Inflammatory macrophage treated with lipopolysaccharide for 4 hours (primary cell): ENCODE results near the gene NDUFA8.
A peak's percentile ranks its signal among the peaks of the same experiment; 100 is the strongest.

Experiments
- DNase-seq: peaks from one replicate; pipeline ENCODE4 v3.0.0-alpha.2; 2020

The NDUFA8 gene

DNA sequence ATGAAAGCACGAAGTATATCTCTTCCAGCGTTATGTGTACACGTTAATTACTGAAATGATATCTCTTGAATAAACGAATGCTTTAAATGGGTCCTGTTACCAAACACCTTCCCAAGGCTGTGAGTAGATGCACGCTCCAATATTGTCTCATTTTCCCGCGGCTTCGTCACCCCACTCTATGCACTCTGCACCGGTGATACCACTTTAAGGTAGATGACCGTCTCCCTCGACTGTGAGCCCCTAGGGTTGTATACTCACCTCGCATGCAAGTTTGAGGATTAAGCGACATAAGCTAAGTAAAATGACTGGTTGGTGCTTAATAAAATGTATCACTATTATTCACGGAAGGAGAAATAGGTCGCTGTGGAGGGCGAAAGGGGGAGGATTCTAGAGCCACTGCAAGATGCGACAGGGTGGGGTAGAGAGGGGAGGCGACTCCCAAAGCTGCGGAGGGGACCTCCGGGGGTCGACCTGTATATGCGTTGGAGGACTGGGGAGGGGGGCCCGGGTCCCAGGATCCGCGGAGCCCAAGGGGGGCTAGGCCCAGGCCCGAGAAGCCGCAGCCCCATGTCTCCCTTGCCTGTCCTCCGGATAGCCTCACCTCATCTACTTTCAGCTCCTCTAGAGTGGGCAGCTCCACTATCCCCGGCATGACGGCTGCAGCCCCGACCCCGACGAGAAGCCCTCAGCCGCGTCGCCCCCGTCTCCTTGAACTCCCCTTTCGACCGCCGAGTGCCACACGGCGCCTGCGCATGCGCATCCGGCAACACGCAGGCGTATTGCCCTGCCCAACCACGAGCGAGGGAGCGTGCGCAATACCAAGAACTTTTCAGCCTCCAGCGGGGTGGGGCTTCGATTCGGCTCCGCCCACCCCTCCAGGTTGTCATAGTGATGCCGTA, at the start of gene NDUFA8, which contains the start of gene MORN5:
Gene NDUFA8, minus strand, starts transcription at position 754 of the 899 bp plus-strand sequence. Its CDS starts 102 bp downstream, at position 652.
Gene MORN5, plus strand, starts transcription at position 883 of the 899 bp plus-strand sequence. CDS start 65 bp downstream, outside the sequence.
- peak; percentile 98 for DNase-seq

DNA sequence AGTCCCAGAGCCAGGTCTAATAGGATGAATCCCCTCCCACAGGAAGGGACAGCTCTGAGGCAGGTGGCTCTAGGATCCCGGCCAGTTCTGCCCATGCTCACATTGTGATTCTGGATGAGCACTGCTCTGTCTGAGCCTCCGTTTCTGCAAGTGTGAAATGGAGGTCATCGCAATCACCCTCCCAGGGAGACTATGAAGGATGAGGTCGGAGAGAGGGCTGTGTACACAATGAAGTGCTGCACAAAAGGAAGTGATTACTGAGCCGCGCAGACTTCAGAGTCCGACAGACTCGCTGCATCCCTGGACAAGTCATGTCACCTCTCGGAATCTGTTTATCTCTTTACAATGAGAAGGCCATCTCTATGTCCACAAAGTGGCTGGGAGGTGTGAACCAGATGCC, 47.5 kb upstream of the NDUFA8 start:
- DNase-seq, result no peak

DNA sequence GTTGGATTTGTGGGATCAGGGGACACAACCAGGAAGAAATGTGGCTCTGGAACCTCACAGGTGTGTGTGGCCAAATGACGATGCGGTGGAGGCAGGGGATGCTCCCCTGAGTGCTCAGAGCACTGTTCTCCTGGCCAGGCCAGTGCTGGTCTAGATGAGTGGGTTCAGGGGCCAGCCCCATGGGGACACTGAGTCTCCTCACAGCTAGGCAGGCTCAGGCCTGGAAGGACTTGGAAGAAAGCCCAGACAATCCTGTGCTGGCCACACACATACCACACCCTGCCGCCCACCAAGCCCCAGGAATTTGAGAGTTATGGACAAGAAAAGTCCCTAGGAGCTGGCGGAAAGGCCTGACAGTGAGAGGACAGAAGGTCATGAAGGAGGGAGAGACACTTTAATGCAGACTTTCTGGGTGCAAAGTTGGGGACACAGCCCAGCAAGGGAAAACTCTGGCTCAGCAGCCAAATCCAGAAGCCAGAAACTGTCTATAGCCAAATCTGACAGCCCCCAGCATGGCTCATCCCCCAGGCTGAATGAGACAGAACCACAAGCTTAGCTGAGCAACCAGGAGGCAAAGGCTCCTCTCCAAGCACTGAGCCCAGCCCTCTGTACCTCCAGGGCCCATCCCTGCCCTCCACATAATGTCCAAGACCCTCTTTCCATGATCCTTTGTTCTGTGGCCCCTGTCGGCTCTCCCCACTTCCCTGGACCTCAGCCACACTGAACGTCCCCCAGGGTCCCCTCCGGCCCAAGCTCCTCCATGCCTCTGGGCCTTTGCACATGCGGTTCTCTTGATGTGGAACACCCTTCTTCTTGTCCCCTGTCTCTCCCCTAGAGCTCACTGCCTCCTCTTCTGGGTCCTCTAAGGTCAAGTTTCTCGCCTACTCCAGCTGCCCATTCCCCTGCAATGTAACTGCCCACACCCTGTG, 46.8 kb upstream of the NDUFA8 start:
- no peak for DNase-seq

DNA sequence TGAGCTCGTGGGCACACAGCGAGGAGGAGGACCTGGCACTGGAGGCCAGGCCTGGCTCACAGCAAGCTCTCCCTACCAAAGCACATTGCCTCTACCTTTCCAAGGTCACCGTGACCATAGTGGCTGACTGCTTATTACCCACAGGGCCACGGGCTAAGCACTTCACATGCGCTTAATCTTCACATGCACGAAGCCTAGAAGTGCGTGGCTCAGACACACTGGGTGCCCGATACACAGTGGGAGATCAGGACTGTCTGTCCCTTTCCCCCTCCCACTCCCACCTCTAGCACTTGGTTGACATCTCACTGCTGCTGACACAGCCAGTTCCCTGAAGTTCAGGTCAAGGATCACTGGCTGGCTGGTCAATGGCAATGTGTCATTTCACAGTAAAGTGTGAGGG, 45.6 kb upstream of the NDUFA8 start:
- DNase-seq, result no peak

DNA sequence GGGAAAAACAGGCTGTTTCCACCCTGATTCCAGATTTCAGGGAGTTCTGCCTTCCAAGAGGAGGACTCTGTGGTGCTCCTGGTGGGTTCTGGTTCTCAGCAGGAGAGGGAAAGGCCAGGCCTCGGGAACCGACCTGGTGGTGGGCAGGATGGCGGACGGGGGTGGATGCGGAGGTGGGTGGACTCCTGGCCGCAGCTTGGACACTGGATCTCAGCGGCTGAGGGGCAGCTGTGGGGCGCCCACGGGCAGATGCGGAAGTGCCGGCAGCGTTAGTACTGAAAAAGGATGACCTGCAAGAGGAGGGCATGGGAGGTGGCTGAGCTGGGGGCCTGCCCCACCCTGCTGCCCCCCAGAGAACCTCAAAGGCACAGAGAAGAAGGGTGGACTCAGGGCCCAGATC, 44.9 kb upstream of the NDUFA8 start:
- DNase-seq, result no peak

DNA sequence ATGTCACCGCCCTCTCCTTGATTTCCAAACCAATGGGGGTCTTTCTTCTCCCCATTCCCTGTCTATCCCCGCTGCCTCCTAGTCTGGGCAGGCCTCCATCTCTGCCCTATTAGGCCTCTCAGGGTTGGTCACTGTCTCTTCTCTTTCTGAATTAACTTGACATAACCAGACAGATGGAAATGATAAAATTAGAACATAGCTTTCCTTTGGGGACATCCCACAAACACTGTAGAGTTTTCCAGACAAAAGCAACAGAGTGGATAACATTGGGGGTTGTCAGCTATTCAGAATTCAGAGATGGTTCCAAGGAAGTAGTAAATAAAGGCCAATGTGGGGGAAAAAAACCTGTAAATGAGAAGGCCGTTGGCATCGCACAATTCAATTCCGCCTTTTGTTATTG, 44.5 kb upstream of the NDUFA8 start:
- DNase-seq, result no peak

DNA sequence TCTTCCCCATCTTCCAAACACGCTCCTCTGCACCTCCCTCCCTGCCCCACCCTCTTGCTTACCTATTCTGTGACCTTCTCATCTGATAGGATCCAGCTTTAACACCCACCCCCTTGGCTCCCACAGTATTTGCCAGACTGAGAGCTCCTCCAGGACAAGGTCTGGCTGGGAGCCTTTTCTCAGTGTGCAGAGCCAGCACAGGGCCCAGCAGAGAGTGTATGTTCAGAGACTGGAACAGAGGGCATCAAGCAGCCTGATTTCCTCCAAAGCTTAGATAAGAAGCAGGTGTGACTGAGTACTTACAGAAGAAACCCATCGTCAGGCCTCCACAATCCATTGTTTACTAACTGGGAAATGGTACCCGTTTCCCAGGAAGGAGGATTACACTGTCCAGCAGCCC, 42.5 kb upstream of the NDUFA8 start:
- no peak for DNase-seq

DNA sequence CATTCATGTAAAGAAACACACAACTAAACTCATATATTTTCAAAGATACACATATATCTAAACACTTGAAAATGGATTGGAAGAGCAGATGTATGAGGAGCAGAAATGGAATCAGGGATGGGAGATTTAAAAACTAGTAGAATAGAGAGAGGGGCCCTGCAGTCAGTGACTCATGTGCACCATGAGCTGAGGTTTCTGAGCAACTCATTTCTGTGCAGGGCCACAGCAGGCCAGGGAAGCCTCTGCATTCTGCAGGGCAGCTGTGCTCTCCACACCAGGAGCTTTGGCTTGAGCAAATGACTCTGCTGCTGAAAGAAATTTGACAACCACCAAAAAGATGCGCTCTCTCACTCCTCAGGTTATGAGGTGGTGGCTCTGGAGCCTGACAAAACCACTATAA, 42.1 kb upstream of the NDUFA8 start:
- DNase-seq, result no peak

DNA sequence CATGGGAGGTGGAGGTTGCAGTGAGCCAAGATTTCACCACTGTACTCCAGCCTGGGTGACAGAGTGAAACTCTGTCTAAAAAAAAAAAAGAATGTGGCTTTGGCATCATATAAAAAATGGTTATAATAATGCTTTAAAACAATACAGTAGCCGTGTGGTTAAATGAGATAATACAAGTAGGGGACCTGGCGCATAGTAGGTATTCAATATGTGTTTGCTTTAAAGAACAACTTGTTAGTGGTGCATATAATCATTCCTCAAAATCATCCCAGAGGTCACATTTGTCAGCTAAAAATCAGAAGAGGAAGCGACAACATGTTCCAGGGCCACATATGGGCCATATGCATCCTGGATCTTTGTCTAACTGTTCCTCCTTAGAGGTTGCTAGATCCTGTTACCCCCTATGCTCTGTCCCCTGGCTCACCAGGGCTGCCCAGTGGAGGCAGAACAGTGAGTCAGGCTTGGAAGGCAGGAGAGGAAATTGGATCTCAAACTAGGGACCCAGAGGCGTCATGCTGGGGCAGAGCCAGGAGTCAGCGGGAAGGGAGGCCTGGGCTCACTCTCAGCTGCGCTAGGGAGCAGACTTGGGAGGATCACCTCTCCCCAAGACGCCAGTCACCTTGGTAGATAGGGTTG, 41.5 kb upstream of the NDUFA8 start:
- DNase-seq, result no peak

DNA sequence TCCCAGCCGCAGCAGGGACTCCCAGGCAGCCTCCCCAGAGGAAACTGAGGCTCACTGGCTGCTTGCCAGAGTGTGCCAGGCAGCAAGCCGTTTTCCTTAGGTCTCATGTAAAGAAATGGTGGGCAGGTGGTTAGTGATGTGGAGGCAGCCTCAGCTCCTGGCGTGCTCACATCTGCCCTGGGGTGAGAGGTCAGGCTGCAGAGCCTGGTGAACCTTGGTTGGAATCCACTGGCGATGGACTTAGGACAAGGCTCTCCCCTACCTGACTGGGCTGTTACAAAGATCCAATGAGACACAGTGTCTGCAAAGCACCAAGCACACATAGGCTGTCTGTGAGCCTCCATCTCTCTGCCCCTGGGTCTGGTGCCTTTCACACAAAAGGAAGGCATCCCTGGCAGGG, 38.3 kb upstream of the NDUFA8 start:
- DNase-seq, result no peak

DNA sequence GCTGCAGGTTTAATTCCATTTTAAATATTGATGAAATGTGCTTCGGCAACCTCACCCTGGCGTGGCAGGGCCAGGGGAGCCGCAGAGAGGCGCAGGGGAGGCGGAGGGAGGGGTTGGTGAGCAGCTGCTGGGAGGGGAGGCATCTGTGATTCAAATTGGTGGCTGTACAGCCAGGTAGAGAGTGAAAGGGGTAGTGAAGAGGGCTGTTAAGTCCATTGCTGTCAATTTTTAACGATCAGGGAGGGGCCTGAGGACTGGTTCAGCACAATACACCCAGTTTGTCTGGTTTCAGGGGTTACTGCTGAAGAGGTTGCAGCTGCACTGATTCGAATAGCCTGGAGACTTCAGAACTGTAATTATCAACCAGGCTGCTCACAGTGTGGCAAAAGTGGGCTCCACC, 37.8 kb upstream of the NDUFA8 start:
- no peak for DNase-seq

DNA sequence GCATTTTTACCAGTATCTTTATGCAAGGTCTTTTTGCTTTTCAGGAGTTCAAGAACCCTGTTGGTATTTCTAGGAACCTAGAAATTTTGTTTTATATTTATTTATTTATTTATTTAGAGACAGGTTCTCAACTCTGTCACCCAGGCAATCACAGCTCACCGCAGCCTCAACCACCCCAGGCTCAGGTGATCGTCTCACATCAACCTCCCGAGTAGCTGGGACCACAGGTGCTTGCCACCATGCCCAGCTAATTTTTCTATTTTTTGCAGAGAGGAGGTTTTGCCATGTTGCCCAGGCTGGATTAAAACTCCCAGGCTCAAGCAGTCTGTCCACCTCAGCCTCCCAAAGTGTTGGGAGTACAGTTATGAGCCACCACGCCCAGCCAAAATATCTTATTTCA, 36.3 kb upstream of the NDUFA8 start:
- no peak for DNase-seq

DNA sequence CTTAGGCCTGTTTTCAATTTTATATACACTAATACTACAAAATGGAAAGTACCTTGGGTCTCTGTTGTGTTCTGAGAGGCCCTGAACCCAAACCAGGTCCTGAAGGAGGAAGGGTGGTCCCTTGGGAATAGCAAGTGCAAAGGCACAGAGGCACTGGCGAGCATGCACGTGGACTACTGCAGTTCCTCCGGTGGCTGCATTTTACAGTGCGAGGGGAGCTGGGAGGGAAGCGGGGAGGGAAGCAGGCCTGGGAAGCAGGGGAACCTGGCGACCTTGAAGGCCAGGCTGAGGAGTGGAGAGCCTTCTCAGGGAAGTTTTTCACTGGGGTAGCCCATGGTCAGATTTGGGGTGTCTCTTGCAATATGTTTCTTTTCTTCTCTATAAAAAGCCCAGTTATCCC, 34.1 kb upstream of the NDUFA8 start:
- no peak for DNase-seq

DNA sequence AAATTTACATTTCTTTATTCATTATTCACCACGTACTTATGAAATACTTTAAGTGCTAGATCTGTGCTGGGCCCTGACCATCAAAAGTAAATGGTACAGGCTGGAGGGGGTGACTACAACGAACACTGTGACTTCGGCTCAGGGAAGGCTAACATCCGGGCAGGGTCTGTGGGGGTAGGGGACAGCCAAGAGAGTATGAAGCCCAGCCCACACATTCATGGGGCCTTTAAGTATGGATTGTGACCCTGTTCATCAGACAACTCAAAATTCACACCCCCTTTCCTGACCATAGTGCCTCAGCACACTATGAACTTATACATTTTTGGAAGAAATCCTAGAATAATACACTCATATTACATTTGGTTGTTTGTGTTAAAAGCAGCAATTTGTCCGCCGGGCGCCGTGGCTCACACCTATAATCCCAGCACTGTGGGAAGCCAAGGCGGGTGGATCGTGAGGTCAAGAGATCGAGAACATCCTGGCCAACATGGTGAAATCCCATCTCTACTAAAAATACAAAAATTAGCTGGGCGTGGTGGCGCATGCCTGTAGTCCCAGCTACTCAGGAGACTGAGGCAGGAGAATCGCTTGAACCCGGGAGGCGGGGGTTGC, 33.4 kb upstream of the NDUFA8 start:
- no peak for DNase-seq

DNA sequence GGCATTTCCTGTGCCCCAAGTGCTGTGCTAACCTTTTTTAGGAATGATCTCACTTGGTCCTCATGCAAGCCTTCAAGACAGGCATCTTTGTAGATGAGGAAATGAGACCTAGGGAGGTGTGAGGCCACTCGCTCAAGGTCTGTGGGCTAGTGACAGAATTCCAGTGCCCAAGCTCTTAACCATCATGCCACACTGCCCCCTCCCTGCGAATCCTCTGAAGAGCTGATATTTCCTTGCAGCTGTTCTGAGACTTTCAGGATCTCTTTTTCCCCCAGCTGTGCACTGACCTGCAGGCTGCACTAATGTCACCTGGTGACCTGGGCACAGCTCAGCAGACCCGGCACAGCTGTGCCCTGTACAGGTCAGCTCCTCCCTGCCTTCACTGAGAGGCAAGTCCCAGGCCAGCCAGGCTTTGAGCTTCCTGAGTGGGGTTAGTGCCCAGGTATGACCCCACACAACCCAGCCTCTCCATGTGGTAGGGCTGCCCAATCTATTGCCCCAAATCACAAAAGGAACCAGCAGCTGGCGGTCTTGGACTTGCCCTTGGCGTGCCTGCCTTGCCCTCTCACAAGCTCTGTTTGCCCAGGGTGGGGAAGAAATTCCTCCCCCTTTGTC, 32.8 kb upstream of the NDUFA8 start:
- DNase-seq, result no peak

DNA sequence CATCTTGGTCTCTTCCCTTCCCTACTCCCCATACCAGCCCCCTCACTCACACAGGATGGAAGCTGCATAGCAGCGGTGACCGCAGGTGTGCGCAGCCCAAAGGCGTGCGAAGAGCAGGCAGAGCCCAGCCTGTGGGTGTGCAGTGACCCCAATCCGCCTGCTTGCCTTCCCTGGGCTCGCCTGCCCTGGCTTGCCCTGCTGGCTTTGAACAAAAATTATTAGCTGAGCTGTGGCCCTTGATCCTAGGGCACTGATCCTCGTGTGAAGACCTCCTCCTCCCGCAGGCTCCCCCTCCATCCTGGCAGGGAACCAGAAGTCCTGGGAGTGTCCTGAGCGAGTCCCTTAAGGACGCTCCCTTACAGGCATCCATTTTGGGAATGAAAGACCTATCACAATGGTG, 32.0 kb upstream of the NDUFA8 start:
- DNase-seq, result no peak

DNA sequence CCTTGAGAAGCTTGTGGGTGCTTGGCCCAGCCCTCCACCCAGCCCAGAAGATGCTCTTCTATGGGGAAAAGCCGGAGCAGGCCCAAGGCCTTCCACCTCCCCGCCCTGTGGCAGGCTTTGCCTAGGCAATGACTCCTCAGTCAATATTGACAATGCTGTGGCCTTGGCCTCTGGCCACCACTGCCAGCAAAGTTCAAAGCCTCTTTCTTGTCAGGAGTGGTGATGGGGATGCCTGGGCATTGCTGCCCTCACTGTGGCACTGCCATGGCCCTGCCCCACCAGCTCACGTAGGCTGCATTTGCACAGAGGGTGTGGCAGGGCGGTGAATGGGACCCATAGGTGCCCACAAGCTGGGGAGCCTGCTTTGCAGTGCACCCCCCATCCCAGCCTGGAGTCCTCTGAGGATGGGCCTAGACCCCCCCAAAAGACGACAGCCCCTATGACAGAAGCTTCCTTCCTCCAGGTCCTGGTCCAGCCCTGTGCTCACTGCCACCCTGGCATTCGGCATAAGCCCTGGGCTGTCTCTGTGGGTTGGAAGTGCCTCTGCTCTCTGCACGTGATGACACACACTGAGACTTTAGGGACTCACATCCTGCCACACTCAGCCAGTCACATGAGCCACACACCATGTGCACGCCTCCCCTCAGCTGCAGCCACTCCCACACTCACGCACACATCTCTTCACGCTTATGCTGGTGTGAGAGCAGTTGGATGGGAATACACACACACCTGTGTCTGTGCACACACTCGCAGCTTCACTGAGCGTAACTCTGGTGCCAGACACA, 31.2 kb upstream of the NDUFA8 start:
- no peak for DNase-seq

DNA sequence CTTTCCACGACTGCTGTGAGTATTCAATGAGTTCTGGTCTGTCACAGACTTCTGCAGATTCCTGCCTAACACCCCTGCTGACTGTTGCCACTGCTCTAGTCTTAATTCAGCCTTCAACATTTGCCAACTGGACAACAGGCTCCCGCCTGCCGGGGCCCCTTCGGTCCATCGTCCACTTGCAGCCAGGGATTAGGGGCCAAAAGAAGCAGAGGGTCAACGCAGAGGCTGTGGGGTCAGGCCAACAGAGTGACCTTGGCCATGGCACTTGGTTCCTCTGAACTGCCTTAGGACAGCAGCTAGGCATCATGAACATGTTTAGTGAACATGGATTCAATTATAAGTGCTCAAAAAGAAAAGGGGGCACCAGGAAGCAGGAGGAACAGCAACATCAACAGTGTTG, 28.8 kb upstream of the NDUFA8 start:
- DNase-seq, result no peak

DNA sequence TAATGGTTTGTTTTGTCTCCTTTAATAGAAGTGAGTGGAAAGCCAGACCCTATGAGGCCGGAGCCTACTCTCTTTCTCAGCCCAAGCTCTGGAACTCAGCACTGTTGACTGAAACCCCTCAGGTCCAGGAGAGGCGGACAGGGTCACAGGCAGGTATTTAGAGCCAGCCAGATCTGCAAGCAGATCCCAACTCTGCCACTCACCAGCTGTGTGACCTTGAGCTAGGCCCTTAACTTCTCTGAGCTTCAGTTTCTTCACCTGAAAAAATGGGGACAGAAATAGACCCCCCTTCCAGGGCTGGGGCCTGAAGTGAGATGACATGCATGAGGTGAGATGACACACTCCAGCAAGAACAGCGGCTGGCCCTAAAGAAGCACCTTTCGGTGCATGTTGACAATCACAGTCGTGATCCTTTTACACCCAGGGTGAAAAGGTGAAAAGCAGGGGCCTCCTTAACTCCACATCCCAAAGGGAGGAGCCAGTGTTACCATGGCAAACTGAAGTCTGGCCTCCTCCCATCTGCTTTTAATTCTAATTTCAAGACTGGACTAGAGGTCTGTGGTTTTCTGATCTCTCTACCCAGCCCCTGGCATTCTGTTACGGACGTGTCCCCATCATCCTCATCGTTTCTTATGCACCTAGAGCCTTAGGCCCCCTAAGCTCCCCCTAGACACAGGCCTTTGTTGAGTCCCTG, 27.3 kb upstream of the NDUFA8 start:
- DNase-seq, result no peak

DNA sequence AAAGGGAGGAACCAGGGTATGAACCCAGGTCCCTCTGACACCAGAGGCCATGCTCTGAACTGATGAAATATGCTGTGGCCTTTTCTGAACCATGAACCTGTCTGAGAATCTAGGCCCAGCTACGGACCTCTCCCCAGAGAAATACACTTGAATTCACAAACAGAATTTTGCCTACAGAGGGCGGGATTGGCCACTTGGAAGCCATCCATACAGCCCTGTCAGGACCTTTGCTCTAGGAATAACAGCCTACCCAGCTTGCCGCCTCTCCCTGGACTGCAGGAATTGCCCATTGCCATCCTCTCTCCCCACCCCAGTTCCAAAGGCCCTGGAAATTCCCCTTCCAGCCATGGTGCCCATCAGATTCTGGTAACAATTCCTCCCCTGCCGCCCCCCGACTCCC, 26.7 kb upstream of the NDUFA8 start:
- no peak for DNase-seq

DNA sequence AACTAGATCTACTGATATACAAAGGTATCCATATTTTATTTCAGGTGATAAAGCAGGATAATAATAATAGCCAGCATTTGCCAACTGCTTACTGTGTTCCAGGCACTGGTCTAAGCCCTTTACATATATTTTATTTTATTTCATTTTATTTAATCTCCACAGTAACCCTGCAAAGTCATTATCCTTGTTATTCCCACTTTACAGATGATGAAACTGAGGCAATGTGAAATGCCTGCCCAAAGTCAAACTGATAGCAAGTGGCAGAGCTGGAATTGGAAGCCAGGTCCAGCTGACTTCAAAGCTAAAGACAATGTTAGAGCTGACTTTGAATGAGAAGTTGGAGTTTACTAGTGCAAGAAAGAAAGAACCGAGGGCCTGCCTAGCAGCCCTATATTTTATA, 25.0 kb upstream of the NDUFA8 start:
- no peak for DNase-seq
